H1 (cell line): ENCODE results near the gene HTR3A. TPM values are rescaled to one million over a fixed set of nuclear protein-coding genes. Genes with fewer than 3 reads are reported as not detected.

Experiments used
- CTCF ChIA-PET: fragments of 300-600 bp; sonication (Branson Sonifier 250); formaldehyde crosslinking; loops from one replicate; lab custom pipeline; 2021; ENCODE audit not compliant: partially characterized antibody; lab: Charles Lee
- POLR2A ChIA-PET: fragments of 300-600 bp; sonication (Branson Sonifier 250); formaldehyde crosslinking; loops from one replicate; lab custom pipeline; 2021; ENCODE audit warnings: inconsistent platforms; ENCODE audit not compliant: partially characterized antibody; lab: Charles Lee
- DNase-seq, 2 experiments: peaks; one replicate each; pipeline versions ENCODE4 v3.0.0 to v3.0.0-alpha.2; 2010 to 2022; ENCODE audit warnings: low spot score in 2 of 2, low read depth in 1 of 2, mixed read lengths in 1 of 2
- FAIRE-seq: peaks from 2 replicates; lab custom pipeline; 2011; peaks lifted over from hg19 to GRCh38; lab: Jason Lieb, UNC
- H2AFZ ChIP-seq: 2 replicates; pipeline ENCODE4 v1.8.1; 2012; ENCODE audit warnings: low read length, inconsistent platforms
- H2AK5ac ChIP-seq: 2 replicates; pipeline ENCODE4 v1.6.1; 2013; ENCODE audit warnings: low read depth, low read length
- H2BK120ac ChIP-seq: replicated peaks from 2 replicates; pipeline ENCODE3; 2013; ENCODE audit warnings: low read depth, low read length, inconsistent platforms
- H2BK12ac ChIP-seq: 2 replicates; pipeline ENCODE4 v1.6.1; 2013; ENCODE audit warnings: low read depth, low read length
- H2BK15ac ChIP-seq: 2 replicates; pipeline ENCODE4 v1.6.1; 2013; ENCODE audit warnings: low read length
- H2BK20ac ChIP-seq: 2 replicates; pipeline ENCODE4 v1.6.1; 2013; ENCODE audit warnings: low read length
- H2BK5ac ChIP-seq: 2 replicates; pipeline ENCODE4 v1.6.1; 2013; ENCODE audit warnings: low read depth, low read length
- H3K14ac ChIP-seq: 2 replicates; pipeline ENCODE4 v1.6.1; 2013; ENCODE audit warnings: inconsistent platforms; ENCODE audit not compliant: insufficient read length
- H3K18ac ChIP-seq: 2 replicates; pipeline ENCODE4 v1.6.1; 2013; ENCODE audit warnings: low read length; ENCODE audit errors: extremely low read depth
- H3K23ac ChIP-seq: 2 replicates; pipeline ENCODE4 v1.6.1; 2013; ENCODE audit warnings: inconsistent platforms; ENCODE audit not compliant: insufficient read length
- H3K23me2 ChIP-seq: 2 replicates; pipeline ENCODE4 v1.6.1; 2013; ENCODE audit warnings: low read depth, low read length
- H3K27ac ChIP-seq: 2 replicates; pipeline ENCODE4 v1.6.1; 2011; ENCODE audit warnings: low read depth, low read length, inconsistent platforms
- H3K27me3 ChIP-seq, 4 experiments: replicated peaks in 1 of 4; 1 replicate in 1 of 4; 2 replicates in 3 of 4; pipeline versions ENCODE4 v1.6.1 to v1.8.1; 2011 to 2013; ENCODE audit warnings: low read length in 3 of 4, mild to moderate bottlenecking in 3 of 4, inconsistent platforms in 2 of 4, mixed read lengths in 2 of 4, moderate library complexity in 1 of 4; ENCODE audit not compliant: control insufficient read depth in 3 of 4, insufficient read depth in 3 of 4; ENCODE audit errors: extremely low read depth in 1 of 4
- H3K36me3 ChIP-seq, 4 experiments: 2 replicates each; pipeline versions ENCODE4 v1.6.1 to v1.8.1; 2011 to 2013; ENCODE audit warnings: mild to moderate bottlenecking in 4 of 4, low read length in 3 of 4, moderate library complexity in 2 of 4, control low read depth in 1 of 4, inconsistent platforms in 1 of 4; ENCODE audit not compliant: insufficient read depth in 4 of 4, control insufficient read depth in 2 of 4
- H3K4ac ChIP-seq: replicated peaks from 2 replicates; pipeline ENCODE3; 2013; ENCODE audit warnings: low read length, low read depth, mixed read lengths, inconsistent platforms; ENCODE audit not compliant: insufficient read length
- H3K4me1 ChIP-seq, 4 experiments: replicated peaks in 1 of 4; 1 replicate in 1 of 4; 2 replicates in 3 of 4; pipeline versions ENCODE4 v1.6.1 to v1.8.1; 2011 to 2013; ENCODE audit warnings: low read length in 3 of 4, inconsistent platforms in 2 of 4, mixed read lengths in 1 of 4; ENCODE audit not compliant: insufficient read depth in 4 of 4, control insufficient read depth in 3 of 4
- H3K4me2 ChIP-seq, 2 experiments: 2 replicates each; pipeline versions ENCODE4 v1.6.1 to v1.8.1; 2011 to 2013; ENCODE audit warnings: low read depth in 2 of 2, low read length in 2 of 2, control low read depth in 1 of 2, inconsistent platforms in 1 of 2, mild to moderate bottlenecking in 1 of 2; ENCODE audit not compliant: insufficient read depth in 1 of 2
- H3K4me3 ChIP-seq, 4 experiments: fragments of 200-600, 300-600 bp in 1 of 4; sonication (generic), shearing (Covaris generic), sonication (Bioruptor Twin) in 1 of 4; 2 replicates each; pipeline versions ENCODE4 v1.5.1 to v1.8.1; 2011 to 2016; ENCODE audit warnings: low read length in 4 of 4, low read depth in 3 of 4, control low read depth in 2 of 4, inconsistent platforms in 2 of 4, mild to moderate bottlenecking in 2 of 4, mixed read lengths in 1 of 4, moderate library complexity in 1 of 4; ENCODE audit not compliant: insufficient read depth in 2 of 4; ENCODE audit errors: extremely low read depth in 1 of 4
- H3K56ac ChIP-seq: replicated peaks from 2 replicates; pipeline ENCODE3; 2013; ENCODE audit warnings: low read depth, mild to moderate bottlenecking, mixed read lengths, low read length, inconsistent platforms; ENCODE audit not compliant: insufficient read length
- H3K79me1 ChIP-seq: 2 replicates; pipeline ENCODE4 v1.6.1; 2013; ENCODE audit warnings: low read depth, low read length, control low read depth
- H3K79me2 ChIP-seq, 2 experiments: 2 replicates each; pipeline versions ENCODE4 v1.6.1 to v1.8.1; 2012 to 2013; ENCODE audit warnings: low read length in 2 of 2, mild to moderate bottlenecking in 2 of 2, inconsistent platforms in 1 of 2; ENCODE audit not compliant: insufficient read depth in 2 of 2, control insufficient read depth in 1 of 2
- H3K9ac ChIP-seq, 4 experiments: replicated peaks in 1 of 4; 1 replicate in 1 of 4; 2 replicates in 3 of 4; pipeline versions ENCODE4 v1.6.1 to v1.8.1; 2011 to 2013; ENCODE audit warnings: low read depth in 3 of 4, low read length in 3 of 4, control low read depth in 2 of 4, mild to moderate bottlenecking in 2 of 4, moderate library complexity in 2 of 4, inconsistent platforms in 1 of 4; ENCODE audit errors: extremely low read depth in 1 of 4
- H3K9me3 ChIP-seq, 2 experiments: 2 replicates each; pipeline versions ENCODE4 v1.6.1 to v1.8.1; 2012 to 2013; ENCODE audit warnings: mild to moderate bottlenecking in 2 of 2, moderate library complexity in 2 of 2, control low read depth in 1 of 2, inconsistent platforms in 1 of 2, low read depth in 1 of 2, low read length in 1 of 2, mixed read lengths in 1 of 2; ENCODE audit not compliant: insufficient read depth in 2 of 2
- H4K20me1 ChIP-seq, 2 experiments: replicated peaks in 1 of 2; 2 replicates each; pipeline versions ENCODE3 to v1.8.1; 2011 to 2013; ENCODE audit warnings: inconsistent platforms in 2 of 2, low read length in 2 of 2, mild to moderate bottlenecking in 1 of 2; ENCODE audit not compliant: insufficient read depth in 2 of 2, control insufficient read depth in 1 of 2
- H4K5ac ChIP-seq: 2 replicates; pipeline ENCODE4 v1.6.1; 2013; ENCODE audit warnings: low read length, low read depth, mixed read lengths, inconsistent platforms; ENCODE audit not compliant: insufficient read length
- H4K8ac ChIP-seq: 2 replicates; pipeline ENCODE4 v1.8.0; 2013; ENCODE audit warnings: mild to moderate bottlenecking, moderate library complexity, low read length, inconsistent platforms; ENCODE audit not compliant: insufficient read depth; ENCODE audit errors: extremely low read depth
- H4K91ac ChIP-seq: replicated peaks from 2 replicates; pipeline ENCODE3; 2013; ENCODE audit warnings: low read length, mixed read lengths, inconsistent platforms; ENCODE audit not compliant: insufficient read length
- ASH2L ChIP-seq: fragments of 200-600, 300-600 bp; sonication (generic); IDR thresholded peaks from one replicate; pipeline ENCODE4 v1.7.1; 2017; ENCODE audit warnings: low read length
- BCL11A ChIP-seq, 2 experiments: IDR thresholded peaks; one replicate each; pipeline ENCODE4 v1.6.1; 2011; ENCODE audit warnings: low read depth in 2 of 2, low read length in 2 of 2, mild to moderate bottlenecking in 2 of 2
- CBX8 ChIP-seq: fragments of 300-800, 300-1000 bp; sonication (generic); IDR thresholded peaks from 2 replicates; pipeline ENCODE4 v1.7.1; 2016; ENCODE audit warnings: low read depth, low read length, borderline replicate concordance
- CTBP2 ChIP-seq: IDR thresholded peaks from 2 replicates; pipeline ENCODE4 v1.7.0; 2011; ENCODE audit warnings: borderline replicate concordance, mild to moderate bottlenecking, moderate library complexity, mixed read lengths, low read length; ENCODE audit not compliant: insufficient read depth, insufficient read length
- HDAC6 ChIP-seq: IDR thresholded peaks from one replicate; pipeline ENCODE4 v1.7.1; 2012; ENCODE audit warnings: low read depth, mild to moderate bottlenecking, inconsistent platforms, low read length, moderate library complexity
- SP4 ChIP-seq: IDR thresholded peaks from 2 replicates; pipeline ENCODE4 v1.6.1; 2012; ENCODE audit warnings: low read length, inconsistent platforms
- SUZ12 ChIP-seq: fragments of 200-600 bp; sonication (generic); IDR thresholded peaks from 2 replicates; pipeline ENCODE4 v1.6.1; 2012; ENCODE audit warnings: mild to moderate bottlenecking, inconsistent platforms, low read length, moderate library complexity, mixed read lengths
- YY1 ChIP-seq: IDR thresholded peaks from 2 replicates; pipeline ENCODE4 v1.6.1; 2011; ENCODE audit warnings: low read depth, mild to moderate bottlenecking, low read length
- WGBS, 2 experiments: shearing (Covaris generic) in 1 of 2; methylation state at CpG; one replicate each; pipeline versions ENCODE4 v1.1.6 to v1.1.7; 2013 to 2015; ENCODE audit warnings: low lambda C conversion rate in 2 of 2, mixed read lengths in 2 of 2, inconsistent platforms in 1 of 2, low coverage in 1 of 2, missing lambda C conversion rate in 1 of 2; ENCODE audit not compliant: insufficient replicate concordance in 2 of 2, insufficient coverage in 1 of 2, insufficient read length in 1 of 2; ENCODE audit errors: extremely low coverage in 1 of 2, missing lambda C conversion rate in 1 of 2; 5-methylcytosine and 5-hydroxymethylcytosine counted together
- polyA plus RNA-seq, 7 experiments: library from polyadenylated mRNA; depleted of rRNA in 3 of 7; stranded (reverse) in 5 of 7; unstranded in 2 of 7; fragments of >200 nt in 5 of 7; fragments of 200-250 nt in 2 of 7; gene quantifications; 1 replicate in 5 of 7; 2 replicates in 1 of 7; 4 replicates in 1 of 7; pipeline versions ENCODE4 v1.2.1 to v1.2.3, GENCODE V29; 2011 to 2013; ENCODE audit warnings: missing spikeins in 2 of 7, mixed read lengths in 2 of 7
- total RNA-seq: library from RNA; stranded (reverse); fragmentation: NEBNext Ultra II Directional; extraction: Animal tissue kit (Norgen Biotek cat#: 25700); gene quantifications from 2 replicates; pipeline ENCODE4 v1.2.1, GENCODE V29; 2021
- TF ChIP-seq, protein P1 (sequence below): IDR thresholded peaks from 2 replicates; pipeline ENCODE4 v1.6.1; 2012; ENCODE audit warnings: inconsistent platforms
- TF ChIP-seq, protein P2 (sequence below): IDR thresholded peaks from 2 replicates; pipeline ENCODE4 v1.6.1; 2012; ENCODE audit warnings: low read length, inconsistent platforms

The HTR3A gene
- total and polyA plus RNA-seq, 2 of the 8 experiments (the other 6 are each of a cell fraction or from before 2014, with no cell fraction given): 7.5 to 8.9 TPM

DNA sequence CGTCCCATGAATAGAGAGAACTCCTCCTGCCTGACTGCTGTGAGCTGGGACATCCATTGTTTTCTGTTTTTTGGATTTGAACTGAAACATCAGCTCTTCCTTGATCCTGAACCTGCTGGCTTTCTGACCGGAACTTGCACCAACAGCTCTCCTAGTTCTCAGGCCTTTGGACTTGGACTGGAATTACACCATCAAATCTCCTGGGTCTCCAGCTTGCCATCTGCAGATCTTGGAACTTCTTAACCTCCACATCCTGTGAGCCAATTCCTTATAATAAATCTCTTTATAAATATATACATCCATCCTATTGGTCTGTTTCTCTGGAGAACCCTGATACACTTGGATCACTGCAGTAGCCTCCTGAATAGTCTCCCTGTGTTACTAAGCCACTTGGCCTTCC is 42.1 kb downstream of the HTR3A start:
- H2BK15ac ChIP-seq: no peak overlapping the region
- no peaks in the 10 kb centered on the region for H3K27me3 ChIP-seq
- no peak overlapping the region for H2BK120ac ChIP-seq
- no peak overlapping the region for H2BK5ac ChIP-seq
- no peaks in the 10 kb centered on the region for H3K36me3 ChIP-seq
- WGBS, 2 experiments: 97% methylated on average over 2 of the region's 2 CpGs; no CpG with 5 or more reads in 1 of the 2 experiments
- no peak overlapping the region for H2AK5ac ChIP-seq
- no peaks in the 10 kb centered on the region for H3K4me1 ChIP-seq
- ChIA-PET CTCF (interaction anchor here (0.8 to 4.9 kb wide), 9 partner anchors 11 to 245 kb away, joined by 3 to 38 read pairs (median 3); no protein-coding TSS in a partner anchor), POLR2A (no interaction called here)
- H3K9me3 ChIP-seq: no peaks in the 10 kb centered on the region
- H2BK20ac ChIP-seq: no peak overlapping the region
- H3K27ac ChIP-seq: no peak overlapping the region
- no peak overlapping the region for H3K4ac ChIP-seq
- H4K8ac ChIP-seq: no peak overlapping the region
- H2BK12ac ChIP-seq: no peak overlapping the region
- no peak overlapping the region for H3K14ac ChIP-seq
- no peaks in the 10 kb centered on the region for H3K79me2 ChIP-seq
- no peak overlapping the region for H4K5ac ChIP-seq
- no peak overlapping the region for H2AFZ ChIP-seq
- no peak overlapping the region for H3K4me3 ChIP-seq
- H4K20me1 ChIP-seq: no peaks in the 10 kb centered on the region
- H3K4me2 ChIP-seq: no peak overlapping the region
- no peak overlapping the region for H3K23ac ChIP-seq
- H3K79me1 ChIP-seq: no peaks in the 10 kb centered on the region
- no peak overlapping the region for H3K56ac ChIP-seq
- no peak overlapping the region for H3K18ac ChIP-seq
- FAIRE-seq (no peak), DNase-seq (no peak)
- H4K91ac ChIP-seq: no peak overlapping the region
- 0 out of 2 replicates have a peak, but pooled peaks cover 1% of the 10 kb centered on the region for H3K23me2 ChIP-seq
- H3K9ac ChIP-seq: no peak overlapping the region
- TF ChIP-seq YY1 (no peak), BCL11A (IDR thresholded peaks at IDR 0.05; ENCODE audit: low read depth in 2 of 2, low read length in 2 of 2) (no peak), SP4 (no peak), SUZ12 (no peak), CTBP2 (no peak), ASH2L (no peak), CBX8 (no peak), HDAC6 (no peak)
- TF ChIP-seq, protein P1, sequence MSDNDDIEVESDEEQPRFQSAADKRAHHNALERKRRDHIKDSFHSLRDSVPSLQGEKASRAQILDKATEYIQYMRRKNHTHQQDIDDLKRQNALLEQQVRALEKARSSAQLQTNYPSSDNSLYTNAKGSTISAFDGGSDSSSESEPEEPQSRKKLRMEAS: no peak
- TF ChIP-seq, protein P2, sequence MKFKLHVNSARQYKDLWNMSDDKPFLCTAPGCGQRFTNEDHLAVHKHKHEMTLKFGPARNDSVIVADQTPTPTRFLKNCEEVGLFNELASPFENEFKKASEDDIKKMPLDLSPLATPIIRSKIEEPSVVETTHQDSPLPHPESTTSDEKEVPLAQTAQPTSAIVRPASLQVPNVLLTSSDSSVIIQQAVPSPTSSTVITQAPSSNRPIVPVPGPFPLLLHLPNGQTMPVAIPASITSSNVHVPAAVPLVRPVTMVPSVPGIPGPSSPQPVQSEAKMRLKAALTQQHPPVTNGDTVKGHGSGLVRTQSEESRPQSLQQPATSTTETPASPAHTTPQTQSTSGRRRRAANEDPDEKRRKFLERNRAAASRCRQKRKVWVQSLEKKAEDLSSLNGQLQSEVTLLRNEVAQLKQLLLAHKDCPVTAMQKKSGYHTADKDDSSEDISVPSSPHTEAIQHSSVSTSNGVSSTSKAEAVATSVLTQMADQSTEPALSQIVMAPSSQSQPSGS: no peak
